Neural cell (in vitro differentiated cells): ENCODE results near the gene RFNG. TPM values are rescaled to one million over a fixed set of nuclear protein-coding genes. Genes with fewer than 3 reads are reported as not detected.

Experiments
- H2AFZ ChIP-seq: fragments of 200-600, 300-800 bp; sonication (generic), shearing (Covaris generic); 2 replicates; pipeline ENCODE4 v1.6.0; 2014; ENCODE audit warnings: low read depth, mild to moderate bottlenecking, antibody characterized with exemption, low read length, moderate library complexity
- H3F3A ChIP-seq: fragments of 200-600 bp; shearing (Covaris generic); 2 replicates; pipeline ENCODE4 v1.6.1; 2016; ENCODE audit warnings: mild to moderate bottlenecking, moderate library complexity, mixed read lengths, antibody characterized with exemption, low read length; ENCODE audit not compliant: insufficient read depth, poor library complexity, severe bottlenecking
- H3K27ac ChIP-seq: fragments of 200-600, 300-800 bp; sonication (generic), shearing (Covaris generic); 2 replicates; pipeline ENCODE4 v1.5.1; 2014; ENCODE audit warnings: mild to moderate bottlenecking, low read length, moderate library complexity
- H3K27me3 ChIP-seq: fragments of 300-800, 200-600 bp; sonication (generic), shearing (Covaris generic); 2 replicates; pipeline ENCODE4 v1.6.0; 2014; ENCODE audit warnings: mild to moderate bottlenecking, low read depth, low read length, moderate library complexity; ENCODE audit not compliant: insufficient read depth
- H3K36me3 ChIP-seq: fragments of 300-800, 200-600 bp; sonication (generic), shearing (Covaris generic); 2 replicates; pipeline ENCODE4 v1.5.1; 2014; ENCODE audit warnings: mild to moderate bottlenecking, antibody characterized with exemption, low read length, moderate library complexity; ENCODE audit not compliant: insufficient read depth
- H3K4me2 ChIP-seq: fragments of 300-800, 200-600 bp; sonication (generic), shearing (Covaris generic); 2 replicates; pipeline ENCODE4 v1.6.0; 2014; ENCODE audit warnings: mild to moderate bottlenecking, low read length
- H3K4me3 ChIP-seq: fragments of 300-800, 200-600 bp; sonication (generic), shearing (Covaris generic); 2 replicates; pipeline ENCODE4 v1.5.1; 2014; ENCODE audit warnings: mild to moderate bottlenecking, low read length, moderate library complexity
- H3K79me2 ChIP-seq: fragments of 200-600 bp; shearing (Covaris generic); replicated peaks from 2 replicates; pipeline ENCODE4 v1.6.0; 2014; ENCODE audit warnings: mild to moderate bottlenecking, low read length, moderate library complexity; ENCODE audit not compliant: insufficient read depth
- H3K9ac ChIP-seq: fragments of 300-800, 200-600 bp; sonication (generic), shearing (Covaris generic); 2 replicates; pipeline ENCODE4 v1.6.1; 2016; ENCODE audit warnings: mild to moderate bottlenecking, low read length, mixed read lengths
- H3K9me2 ChIP-seq: fragments of 200-600 bp; shearing (Covaris generic); 2 replicates; pipeline ENCODE4 v1.6.1; 2016; ENCODE audit warnings: mild to moderate bottlenecking, low read length, mixed read lengths; ENCODE audit not compliant: insufficient read depth
- H3K9me3 ChIP-seq: fragments of 200-600, 300-800 bp; sonication (generic), shearing (Covaris generic); 2 replicates; pipeline ENCODE4 v1.6.1; 2016; ENCODE audit warnings: mild to moderate bottlenecking, mixed run types, low read length, moderate library complexity, mixed read lengths
- H4K20me1 ChIP-seq: fragments of 200-600 bp; shearing (Covaris generic); 2 replicates; pipeline ENCODE4 v1.6.1; 2016; ENCODE audit warnings: mild to moderate bottlenecking, mixed run types; ENCODE audit not compliant: insufficient read depth
- EP300 ChIP-seq: fragments of 450-650 bp; conservative IDR thresholded peaks from 2 replicates; pipeline ENCODE4 v1.6.1; 2014; ENCODE audit warnings: antibody characterized with exemption, mild to moderate bottlenecking, moderate library complexity; ENCODE audit not compliant: poor library complexity, severe bottlenecking
- EZH2 ChIP-seq: fragments of 200-600, 300-800 bp; shearing (Covaris generic), sonication (generic); IDR thresholded peaks from 2 replicates; pipeline ENCODE4 v1.6.1; 2014; ENCODE audit warnings: antibody characterized with exemption, low read length, borderline replicate concordance, mild to moderate bottlenecking; ENCODE audit not compliant: insufficient read depth, poor library complexity, severe bottlenecking
- MXI1 ChIP-seq: fragments of 450-650 bp; conservative IDR thresholded peaks from 2 replicates; pipeline ENCODE4 v1.6.1; 2014; ENCODE audit warnings: antibody characterized with exemption, mild to moderate bottlenecking; ENCODE audit not compliant: poor library complexity, severe bottlenecking
- POLR2AphosphoS5 ChIP-seq: IDR thresholded peaks from 2 replicates; pipeline ENCODE4 v1.6.1; 2012
- RAD21 ChIP-seq: fragments of 450-650 bp; conservative IDR thresholded peaks from 2 replicates; pipeline ENCODE4 v1.6.1; 2014; ENCODE audit warnings: antibody characterized with exemption, mild to moderate bottlenecking, moderate library complexity
- SMC3 ChIP-seq: fragments of 450-650 bp; conservative IDR thresholded peaks from 2 replicates; pipeline ENCODE4 v1.6.1; 2014; ENCODE audit warnings: antibody characterized with exemption, mild to moderate bottlenecking, moderate library complexity; ENCODE audit not compliant: poor library complexity
- TAF1 ChIP-seq: IDR thresholded peaks from 2 replicates; pipeline ENCODE4 v1.6.1; 2012; ENCODE audit warnings: low read depth
- polyA plus RNA-seq: library from polyadenylated mRNA; depleted of rRNA; stranded (reverse); fragments of >200 nt; gene quantifications from 2 replicates; pipeline ENCODE4 v1.2.3, GENCODE V29; 2014
- TF ChIP-seq, protein P1 (sequence below): fragments of 450-650 bp; IDR thresholded peaks from 2 replicates; pipeline ENCODE4 v1.5.1; 2014; ENCODE audit warnings: antibody characterized with exemption, mild to moderate bottlenecking, moderate library complexity; ENCODE audit not compliant: poor library complexity, severe bottlenecking
- TF ChIP-seq, protein P2 (sequence below): IDR thresholded peaks from 2 replicates; pipeline ENCODE4 v1.6.1; 2012; ENCODE audit warnings: borderline replicate concordance

Gene RFNG
- polyA plus RNA-seq, 1 donor from 2014 or later, result 176 TPM

- Histone ChIP-seq H3K4me3 (no peak overlapping the region), H3K9me2 (no peaks in the 10 kb centered on the region), H2AFZ (no peak overlapping the region), H3K9ac (no peak overlapping the region), H3F3A (no peaks in the 10 kb centered on the region), H3K36me3 (no peaks in the 10 kb centered on the region), H4K20me1 (no peaks in the 10 kb centered on the region), H3K79me2 (no peaks in the 10 kb centered on the region), H3K27ac (no peak overlapping the region), H3K27me3 (no peaks in the 10 kb centered on the region), H3K4me2 (no peak overlapping the region), H3K9me3 (no peaks in the 10 kb centered on the region)
- TF ChIP-seq, protein P1, sequence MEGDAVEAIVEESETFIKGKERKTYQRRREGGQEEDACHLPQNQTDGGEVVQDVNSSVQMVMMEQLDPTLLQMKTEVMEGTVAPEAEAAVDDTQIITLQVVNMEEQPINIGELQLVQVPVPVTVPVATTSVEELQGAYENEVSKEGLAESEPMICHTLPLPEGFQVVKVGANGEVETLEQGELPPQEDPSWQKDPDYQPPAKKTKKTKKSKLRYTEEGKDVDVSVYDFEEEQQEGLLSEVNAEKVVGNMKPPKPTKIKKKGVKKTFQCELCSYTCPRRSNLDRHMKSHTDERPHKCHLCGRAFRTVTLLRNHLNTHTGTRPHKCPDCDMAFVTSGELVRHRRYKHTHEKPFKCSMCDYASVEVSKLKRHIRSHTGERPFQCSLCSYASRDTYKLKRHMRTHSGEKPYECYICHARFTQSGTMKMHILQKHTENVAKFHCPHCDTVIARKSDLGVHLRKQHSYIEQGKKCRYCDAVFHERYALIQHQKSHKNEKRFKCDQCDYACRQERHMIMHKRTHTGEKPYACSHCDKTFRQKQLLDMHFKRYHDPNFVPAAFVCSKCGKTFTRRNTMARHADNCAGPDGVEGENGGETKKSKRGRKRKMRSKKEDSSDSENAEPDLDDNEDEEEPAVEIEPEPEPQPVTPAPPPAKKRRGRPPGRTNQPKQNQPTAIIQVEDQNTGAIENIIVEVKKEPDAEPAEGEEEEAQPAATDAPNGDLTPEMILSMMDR, result no peak
- TF ChIP-seq MXI1 (no peak), RAD21 (no peak), EP300 (no peak), SMC3 (no peak), TAF1 (no peak), POLR2AphosphoS5 (no peak), EZH2 (no peak)
- TF ChIP-seq, protein P2, sequence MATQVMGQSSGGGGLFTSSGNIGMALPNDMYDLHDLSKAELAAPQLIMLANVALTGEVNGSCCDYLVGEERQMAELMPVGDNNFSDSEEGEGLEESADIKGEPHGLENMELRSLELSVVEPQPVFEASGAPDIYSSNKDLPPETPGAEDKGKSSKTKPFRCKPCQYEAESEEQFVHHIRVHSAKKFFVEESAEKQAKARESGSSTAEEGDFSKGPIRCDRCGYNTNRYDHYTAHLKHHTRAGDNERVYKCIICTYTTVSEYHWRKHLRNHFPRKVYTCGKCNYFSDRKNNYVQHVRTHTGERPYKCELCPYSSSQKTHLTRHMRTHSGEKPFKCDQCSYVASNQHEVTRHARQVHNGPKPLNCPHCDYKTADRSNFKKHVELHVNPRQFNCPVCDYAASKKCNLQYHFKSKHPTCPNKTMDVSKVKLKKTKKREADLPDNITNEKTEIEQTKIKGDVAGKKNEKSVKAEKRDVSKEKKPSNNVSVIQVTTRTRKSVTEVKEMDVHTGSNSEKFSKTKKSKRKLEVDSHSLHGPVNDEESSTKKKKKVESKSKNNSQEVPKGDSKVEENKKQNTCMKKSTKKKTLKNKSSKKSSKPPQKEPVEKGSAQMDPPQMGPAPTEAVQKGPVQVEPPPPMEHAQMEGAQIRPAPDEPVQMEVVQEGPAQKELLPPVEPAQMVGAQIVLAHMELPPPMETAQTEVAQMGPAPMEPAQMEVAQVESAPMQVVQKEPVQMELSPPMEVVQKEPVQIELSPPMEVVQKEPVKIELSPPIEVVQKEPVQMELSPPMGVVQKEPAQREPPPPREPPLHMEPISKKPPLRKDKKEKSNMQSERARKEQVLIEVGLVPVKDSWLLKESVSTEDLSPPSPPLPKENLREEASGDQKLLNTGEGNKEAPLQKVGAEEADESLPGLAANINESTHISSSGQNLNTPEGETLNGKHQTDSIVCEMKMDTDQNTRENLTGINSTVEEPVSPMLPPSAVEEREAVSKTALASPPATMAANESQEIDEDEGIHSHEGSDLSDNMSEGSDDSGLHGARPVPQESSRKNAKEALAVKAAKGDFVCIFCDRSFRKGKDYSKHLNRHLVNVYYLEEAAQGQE, result no peak
Observed at GRCh38 chr17:82058230-82058854, 6.7 kb upstream of the RFNG start.

- Histone ChIP-seq H2AFZ (no peak overlapping the region), H3K36me3 (no peaks in the 10 kb centered on the region), H3K9ac (no peak overlapping the region), H3K4me3 (no peak overlapping the region), H3K27me3 (no peaks in the 10 kb centered on the region), H3F3A (no peaks in the 10 kb centered on the region), H3K9me2 (no peaks in the 10 kb centered on the region), H3K9me3 (no peaks in the 10 kb centered on the region), H3K4me2 (no peak overlapping the region), H3K27ac (no peak overlapping the region), H3K79me2 (peaks cover 10% of the 10 kb centered on the region), H4K20me1 (no peaks in the 10 kb centered on the region)
- no peak for TF ChIP-seq RAD21
- no peak for TF ChIP-seq EP300
- TF ChIP-seq, protein P1, result no peak
- TF ChIP-seq, protein P2, result no peak
- TF ChIP-seq POLR2AphosphoS5, result no peak
- no peak for TF ChIP-seq MXI1
- no peak for TF ChIP-seq TAF1
- TF ChIP-seq SMC3, result no peak
- TF ChIP-seq EZH2, result no peak
Observed at GRCh38 chr17:82056729-82057621, 5.4 kb upstream of the RFNG start.
